OCI-LY3 (cell line): Measurements from ENCODE around the gene MS4A2.
"Not testable (repeated sequence)": the region's sequence is repeated elsewhere in the genome, so short reads cannot be mapped to it uniquely, and the experiment has no call there.

ENCODE experiments used
- H2AFZ ChIP-seq: fragments of 200-600, 300-600 bp; shearing (Covaris generic); 2 replicates; pipeline ENCODE4 v1.6.0; 2014; ENCODE audit warnings: antibody characterized with exemption, low read depth, low read length
- H3K27ac ChIP-seq: fragments of 200-600, 300-600 bp; sonication (generic); 2 replicates; pipeline ENCODE4 v1.5.1; 2014; ENCODE audit warnings: mild to moderate bottlenecking, low read length, moderate library complexity, mixed read lengths
- H3K27me3 ChIP-seq: fragments of 200-600, 300-600 bp; sonication (generic); 2 replicates; pipeline ENCODE4 v1.6.1; 2014; ENCODE audit warnings: low read depth, low read length, mixed read lengths
- H3K36me3 ChIP-seq: fragments of 200-600, 300-600 bp; sonication (generic); replicated peaks from 2 replicates; pipeline ENCODE3; 2014; ENCODE audit warnings: low read depth, low read length, mixed read lengths
- H3K4me1 ChIP-seq: fragments of 300-600, 200-600 bp; sonication (generic); 2 replicates; pipeline ENCODE4 v1.6.1; 2014; ENCODE audit warnings: low read length, mixed read lengths
- H3K4me2 ChIP-seq: fragments of 200-600, 300-600 bp; sonication (generic); 2 replicates; pipeline ENCODE4 v1.6.1; 2014; ENCODE audit warnings: low read length, mixed read lengths
- H3K4me3 ChIP-seq: fragments of 300-600, 200-600 bp; sonication (generic); 2 replicates; pipeline ENCODE4 v1.5.1; 2014; ENCODE audit warnings: antibody characterized with exemption, mild to moderate bottlenecking, low read length, moderate library complexity
- H3K79me2 ChIP-seq: fragments of 300-600, 200-600 bp; shearing (Covaris generic); 2 replicates; pipeline ENCODE4 v1.6.1; 2014; ENCODE audit warnings: mild to moderate bottlenecking, low read length, mixed read lengths
- H3K9ac ChIP-seq: fragments of 300-600, 200-600 bp; shearing (Covaris generic); 2 replicates; pipeline ENCODE4 v1.6.0; 2014; ENCODE audit warnings: mild to moderate bottlenecking, low read length, moderate library complexity
- H3K9me3 ChIP-seq: fragments of 200-600, 300-600 bp; shearing (Covaris generic); 2 replicates; pipeline ENCODE4 v1.6.1; 2014; ENCODE audit warnings: low read length, mixed read lengths; ENCODE audit not compliant: insufficient read depth
- H4K20me1 ChIP-seq: fragments of 200-600, 300-600 bp; sonication (generic); 2 replicates; pipeline ENCODE4 v1.6.1; 2016; ENCODE audit warnings: low read length, mixed read lengths; ENCODE audit not compliant: insufficient read depth
- CTCF ChIP-seq: fragments of 200-600, 300-600 bp; sonication (generic); IDR thresholded peaks from 2 replicates; pipeline ENCODE4 v1.5.1; 2014; ENCODE audit warnings: antibody characterized with exemption, low read length, low read depth
- EZH2phosphoT487 ChIP-seq: fragments of 200-600 bp; shearing (Covaris generic); IDR thresholded peaks from 2 replicates; pipeline ENCODE4 v1.6.1; 2018; ENCODE audit warnings: antibody characterized with exemption, mixed run types, low read depth

The MS4A2 gene

GRCh38 chr11:60127311-60127811, 38.9 kb downstream of the MS4A2 start:
- Histone ChIP-seq H4K20me1 (no peaks in the 10 kb centered on the region), H3K4me3 (no peak overlapping the region), H3K9ac (no peak overlapping the region), H3K36me3 (no peaks in the 10 kb centered on the region), H3K27me3 (no peaks in the 10 kb centered on the region), H3K27ac (no peak overlapping the region), H2AFZ (no peak overlapping the region), H3K4me1 (no peaks in the 10 kb centered on the region), H3K4me2 (no peak overlapping the region), H3K79me2 (no peaks in the 10 kb centered on the region), H3K9me3 (no peaks in the 10 kb centered on the region)
- no peak for TF ChIP-seq CTCF
- TF ChIP-seq EZH2phosphoT487 = no peak

GRCh38 chr11:60128376-60128775, 39.9 kb downstream of the MS4A2 start:
- Histone ChIP-seq H3K27ac (no peak overlapping the region), H4K20me1 (no peaks in the 10 kb centered on the region), H3K4me3 (no peak overlapping the region), H3K27me3 (no peaks in the 10 kb centered on the region), H3K79me2 (no peaks in the 10 kb centered on the region), H2AFZ (no peak overlapping the region), H3K9me3 (no peaks in the 10 kb centered on the region), H3K4me1 (no peaks in the 10 kb centered on the region), H3K9ac (no peak overlapping the region), H3K36me3 (no peaks in the 10 kb centered on the region), H3K4me2 (no peak overlapping the region)
- TF ChIP-seq CTCF (no peak), EZH2phosphoT487 (no peak)

GRCh38 chr11:60128866-60129265, 40.4 kb downstream of the MS4A2 start:
- not testable (repeated sequence) for H3K4me2 ChIP-seq, H4K20me1 ChIP-seq, H3K4me1 ChIP-seq, H3K9me3 ChIP-seq, H3K27ac ChIP-seq, H3K79me2 ChIP-seq, H3K36me3 ChIP-seq, H3K4me3 ChIP-seq, H3K27me3 ChIP-seq, H3K9ac ChIP-seq, H2AFZ ChIP-seq

GRCh38 chr11:60129853-60130252, 41.4 kb downstream of the MS4A2 start:
- no peaks in the 10 kb centered on the region for H4K20me1 ChIP-seq
- H3K4me2 ChIP-seq = no peak overlapping the region
- H3K4me3 ChIP-seq = no peak overlapping the region
- no peaks in the 10 kb centered on the region for H3K4me1 ChIP-seq
- no peak overlapping the region for H2AFZ ChIP-seq
- no peaks in the 10 kb centered on the region for H3K27me3 ChIP-seq
- no peaks in the 10 kb centered on the region for H3K79me2 ChIP-seq
- no peak overlapping the region for H3K27ac ChIP-seq
- H3K9ac ChIP-seq = no peak overlapping the region
- no peak for TF ChIP-seq CTCF
- H3K36me3 ChIP-seq = no peaks in the 10 kb centered on the region
- no peaks in the 10 kb centered on the region for H3K9me3 ChIP-seq

- Histone ChIP-seq H3K27me3 (no peaks in the 10 kb centered on the region), H3K27ac (no peak overlapping the region), H2AFZ (no peak overlapping the region), H3K4me1 (no peaks in the 10 kb centered on the region), H3K36me3 (no peaks in the 10 kb centered on the region), H4K20me1 (no peaks in the 10 kb centered on the region), H3K4me2 (no peak overlapping the region), H3K9ac (no peak overlapping the region), H3K9me3 (no peaks in the 10 kb centered on the region), H3K4me3 (no peak overlapping the region), H3K79me2 (no peaks in the 10 kb centered on the region)
- no peak for TF ChIP-seq EZH2phosphoT487
- peak; percentile 65 for TF ChIP-seq CTCF
These were observed 42.0 kb downstream of the MS4A2 start for GRCh38 chr11:60130496-60130895.
